Ishikawa (cell line): ENCODE measurements around the gene TXNDC11.

Source experiments
- CEBPB ChIP-seq: IDR thresholded peaks from 2 replicates; pipeline ENCODE4 v1.6.1; 2012
- CREB1 ChIP-seq: IDR thresholded peaks from 2 replicates; pipeline ENCODE4 v1.6.1; 2012; ENCODE audit warnings: low read depth
- EGR1 ChIP-seq: IDR thresholded peaks from 2 replicates; pipeline ENCODE4 v1.6.1; 2012
- EP300 ChIP-seq: IDR thresholded peaks from 2 replicates; pipeline ENCODE4 v1.6.1; 2012; ENCODE audit warnings: borderline replicate concordance
- FOXM1 ChIP-seq: IDR thresholded peaks from 2 replicates; pipeline ENCODE4 v1.6.1; 2012; ENCODE audit warnings: low read depth, borderline replicate concordance
- NFIC ChIP-seq: IDR thresholded peaks from 2 replicates; pipeline ENCODE4 v1.6.1; 2012
- RAD21 ChIP-seq: IDR thresholded peaks from 2 replicates; pipeline ENCODE4 v1.6.1; 2012; ENCODE audit warnings: low read depth
- TCF12 ChIP-seq: IDR thresholded peaks from 2 replicates; pipeline ENCODE4 v1.6.1; 2012; ENCODE audit warnings: low read depth
- TF ChIP-seq, protein P1 (sequence below): IDR thresholded peaks from 2 replicates; pipeline ENCODE4 v1.6.1; 2012
- TF ChIP-seq, protein P2 (sequence below): IDR thresholded peaks from 2 replicates; pipeline ENCODE4 v1.6.1; 2012; ENCODE audit warnings: low read depth, mild to moderate bottlenecking

DNA sequence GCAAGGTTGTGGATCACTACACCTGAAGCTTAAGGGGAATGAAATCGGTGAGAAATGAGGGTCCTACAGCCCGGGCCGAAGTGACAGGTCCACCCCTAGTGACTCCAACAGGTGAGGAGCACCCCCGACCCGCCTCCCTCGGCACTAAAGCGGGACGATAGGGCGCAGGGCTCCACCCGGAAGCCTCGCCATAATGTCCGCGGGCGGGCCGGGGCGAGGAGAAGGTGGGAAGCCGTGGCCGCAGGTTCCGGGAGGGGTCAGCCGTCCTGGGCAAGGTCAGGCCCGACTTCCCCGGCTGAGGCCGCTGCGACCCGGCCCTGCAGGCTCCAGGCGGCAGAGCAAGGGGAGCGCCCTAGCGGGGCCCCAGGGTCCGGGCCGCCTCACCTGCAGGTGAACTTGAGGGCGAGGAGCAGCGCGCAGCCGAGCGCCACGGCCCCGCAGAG, 543 bp downstream of the TXNDC11 start:
- TF ChIP-seq EP300 (no peak), FOXM1 (no peak), CEBPB (no peak), CREB1 (no peak), EGR1 (no peak), TCF12 (no peak), RAD21 (no peak), NFIC (no peak)
- TF ChIP-seq, protein P1, sequence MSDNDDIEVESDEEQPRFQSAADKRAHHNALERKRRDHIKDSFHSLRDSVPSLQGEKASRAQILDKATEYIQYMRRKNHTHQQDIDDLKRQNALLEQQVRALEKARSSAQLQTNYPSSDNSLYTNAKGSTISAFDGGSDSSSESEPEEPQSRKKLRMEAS, result no peak
- TF ChIP-seq, protein P2, sequence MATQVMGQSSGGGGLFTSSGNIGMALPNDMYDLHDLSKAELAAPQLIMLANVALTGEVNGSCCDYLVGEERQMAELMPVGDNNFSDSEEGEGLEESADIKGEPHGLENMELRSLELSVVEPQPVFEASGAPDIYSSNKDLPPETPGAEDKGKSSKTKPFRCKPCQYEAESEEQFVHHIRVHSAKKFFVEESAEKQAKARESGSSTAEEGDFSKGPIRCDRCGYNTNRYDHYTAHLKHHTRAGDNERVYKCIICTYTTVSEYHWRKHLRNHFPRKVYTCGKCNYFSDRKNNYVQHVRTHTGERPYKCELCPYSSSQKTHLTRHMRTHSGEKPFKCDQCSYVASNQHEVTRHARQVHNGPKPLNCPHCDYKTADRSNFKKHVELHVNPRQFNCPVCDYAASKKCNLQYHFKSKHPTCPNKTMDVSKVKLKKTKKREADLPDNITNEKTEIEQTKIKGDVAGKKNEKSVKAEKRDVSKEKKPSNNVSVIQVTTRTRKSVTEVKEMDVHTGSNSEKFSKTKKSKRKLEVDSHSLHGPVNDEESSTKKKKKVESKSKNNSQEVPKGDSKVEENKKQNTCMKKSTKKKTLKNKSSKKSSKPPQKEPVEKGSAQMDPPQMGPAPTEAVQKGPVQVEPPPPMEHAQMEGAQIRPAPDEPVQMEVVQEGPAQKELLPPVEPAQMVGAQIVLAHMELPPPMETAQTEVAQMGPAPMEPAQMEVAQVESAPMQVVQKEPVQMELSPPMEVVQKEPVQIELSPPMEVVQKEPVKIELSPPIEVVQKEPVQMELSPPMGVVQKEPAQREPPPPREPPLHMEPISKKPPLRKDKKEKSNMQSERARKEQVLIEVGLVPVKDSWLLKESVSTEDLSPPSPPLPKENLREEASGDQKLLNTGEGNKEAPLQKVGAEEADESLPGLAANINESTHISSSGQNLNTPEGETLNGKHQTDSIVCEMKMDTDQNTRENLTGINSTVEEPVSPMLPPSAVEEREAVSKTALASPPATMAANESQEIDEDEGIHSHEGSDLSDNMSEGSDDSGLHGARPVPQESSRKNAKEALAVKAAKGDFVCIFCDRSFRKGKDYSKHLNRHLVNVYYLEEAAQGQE, result no peak
